Measurements from ENCODE around the gene NELL1.
A peak's percentile ranks its signal among the peaks of the same experiment; 100 is the strongest.

NELL1 gene

DNA sequence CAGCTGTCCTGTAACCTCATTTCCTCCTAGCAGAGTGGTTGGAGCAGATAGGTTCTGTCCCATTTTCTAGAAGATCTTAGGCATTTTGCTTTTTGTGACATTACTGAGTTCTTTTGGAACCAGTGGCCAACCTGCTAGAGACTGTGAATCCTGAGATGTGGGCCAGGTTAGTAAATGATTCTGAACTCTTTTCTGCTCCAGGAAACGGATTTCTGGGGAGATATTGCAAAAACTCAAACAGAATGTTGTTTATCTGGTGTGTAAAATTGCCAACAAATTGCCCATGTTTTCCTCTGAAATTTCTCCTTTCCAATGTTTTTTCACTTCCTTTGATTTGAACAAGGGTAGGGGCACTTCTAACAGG is 37.2 kb upstream of the NELL1 start:
- H3K27ac ChIP-seq = no peak overlapping the region
- no peak for DNase-seq (ENCODE audit: low read depth, low spot score)
- TF ChIP-seq FOXP2 (optimal IDR thresholded peaks at IDR 0.05; ENCODE audit: control extremely low read depth, extremely low read length, insufficient read depth) (no peak), POLR2AphosphoS5 (IDR thresholded peaks at IDR 0.05; ENCODE audit: borderline replicate concordance, low read depth, low read length) (no peak), EZH2 (IDR thresholded peaks at IDR 0.05) (no peak)
- no peaks in the 10 kb centered on the region for H3K9me3 ChIP-seq (ENCODE audit: low read depth, low read length)
- H3K9ac ChIP-seq (ENCODE audit: insufficient read length) = no peak overlapping the region
- H3K36me3 ChIP-seq (ENCODE audit: insufficient read depth, low read length) = no peaks in the 10 kb centered on the region
- H3K4me3 ChIP-seq = no peak overlapping the region

DNA sequence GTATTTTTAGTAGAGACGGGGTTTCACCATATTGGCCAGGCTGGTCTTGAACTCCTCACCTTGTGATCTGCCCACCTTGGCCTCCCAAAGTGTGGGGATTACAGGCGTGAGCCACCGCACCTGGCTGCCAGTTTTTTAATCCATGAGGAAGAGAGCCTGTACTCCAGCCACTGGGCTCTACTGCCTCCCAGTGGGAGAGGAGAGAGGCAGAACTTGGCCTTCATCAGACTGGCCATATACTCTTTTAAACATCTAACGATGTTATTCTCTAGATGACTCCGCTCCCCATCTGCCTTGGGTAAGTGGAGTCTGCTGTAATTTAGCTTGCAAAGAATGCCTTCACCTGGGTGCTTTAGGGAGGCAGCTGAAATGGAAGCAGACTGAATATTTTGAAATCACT is 35.3 kb upstream of the NELL1 start:
- Histone ChIP-seq H3K9ac (ENCODE audit: insufficient read length) (no peak overlapping the region), H3K36me3 (ENCODE audit: insufficient read depth, low read length) (no peaks in the 10 kb centered on the region), H3K9me3 (ENCODE audit: low read depth, low read length) (no peaks in the 10 kb centered on the region), H3K27ac (no peak overlapping the region), H3K4me3 (no peak overlapping the region)
- TF ChIP-seq EZH2 (IDR thresholded peaks at IDR 0.05) = no peak
- no peak for TF ChIP-seq POLR2AphosphoS5 (IDR thresholded peaks at IDR 0.05; ENCODE audit: borderline replicate concordance, low read depth, low read length)
- TF ChIP-seq FOXP2 (optimal IDR thresholded peaks at IDR 0.05; ENCODE audit: control extremely low read depth, extremely low read length, insufficient read depth) = no peak
- DNase-seq (ENCODE audit: low read depth, low spot score) = no peak

DNA sequence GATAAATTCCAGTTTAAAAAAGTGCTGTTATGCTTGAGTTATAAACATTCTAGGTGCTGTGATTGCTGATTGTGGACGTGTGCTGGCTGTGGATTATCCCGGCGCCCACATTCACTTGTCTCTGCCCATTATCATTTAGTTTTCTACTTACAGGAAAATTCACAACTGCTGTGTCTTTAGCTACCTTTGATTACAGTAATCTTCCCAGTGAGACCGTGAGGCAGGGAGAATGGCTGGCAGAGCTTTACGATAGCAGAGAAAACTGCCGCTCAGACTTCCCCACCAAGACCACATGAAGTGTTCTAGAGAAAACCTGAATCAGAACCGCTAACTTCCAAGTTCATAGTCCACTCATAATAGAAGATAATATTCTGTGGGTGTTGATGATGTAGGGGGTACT is 34.6 kb upstream of the NELL1 start:
- TF ChIP-seq EZH2 (IDR thresholded peaks at IDR 0.05) = no peak
- H3K9me3 ChIP-seq (ENCODE audit: low read depth, low read length) = no peaks in the 10 kb centered on the region

DNA sequence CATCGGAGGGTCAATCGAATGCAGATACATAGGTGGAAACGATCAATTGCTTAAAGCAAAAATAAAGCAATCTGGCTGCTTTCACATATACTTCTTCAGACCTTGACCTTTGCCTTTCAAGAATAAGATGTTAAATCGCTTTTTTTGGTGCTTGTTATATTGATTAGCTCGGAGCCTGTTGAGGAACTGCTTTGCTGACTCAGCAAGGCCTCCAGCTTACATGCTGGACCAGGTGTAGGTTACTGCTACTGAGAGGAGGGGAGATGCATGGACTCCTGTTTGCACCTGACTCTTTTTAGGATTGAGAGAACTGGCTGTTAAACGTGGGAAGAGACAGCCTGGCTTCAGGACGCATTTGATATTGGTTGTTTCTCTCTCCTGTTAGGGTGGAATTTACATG is 31.3 kb upstream of the NELL1 start:
- no peaks in the 10 kb centered on the region for H3K9me3 ChIP-seq (ENCODE audit: low read depth, low read length)
- H3K36me3 ChIP-seq (ENCODE audit: insufficient read depth, low read length) = no peaks in the 10 kb centered on the region
- no peak overlapping the region for H3K9ac ChIP-seq (ENCODE audit: insufficient read length)
- H3K27ac ChIP-seq = no peak overlapping the region
- H3K4me3 ChIP-seq = no peak overlapping the region
- DNase-seq (ENCODE audit: low read depth, low spot score) = no peak
- TF ChIP-seq EZH2 (IDR thresholded peaks at IDR 0.05) (no peak), POLR2AphosphoS5 (IDR thresholded peaks at IDR 0.05; ENCODE audit: borderline replicate concordance, low read depth, low read length) (no peak), FOXP2 (optimal IDR thresholded peaks at IDR 0.05; ENCODE audit: control extremely low read depth, extremely low read length, insufficient read depth) (no peak)

More for the DNA sequence above, 34.6 kb upstream of the NELL1 start:
- Histone ChIP-seq H3K9ac (ENCODE audit: insufficient read length) (no peak overlapping the region), H3K27ac (no peak overlapping the region), H3K4me3 (no peak overlapping the region), H3K36me3 (ENCODE audit: insufficient read depth, low read length) (no peaks in the 10 kb centered on the region)
- no peak for DNase-seq (ENCODE audit: low read depth, low spot score)

DNA sequence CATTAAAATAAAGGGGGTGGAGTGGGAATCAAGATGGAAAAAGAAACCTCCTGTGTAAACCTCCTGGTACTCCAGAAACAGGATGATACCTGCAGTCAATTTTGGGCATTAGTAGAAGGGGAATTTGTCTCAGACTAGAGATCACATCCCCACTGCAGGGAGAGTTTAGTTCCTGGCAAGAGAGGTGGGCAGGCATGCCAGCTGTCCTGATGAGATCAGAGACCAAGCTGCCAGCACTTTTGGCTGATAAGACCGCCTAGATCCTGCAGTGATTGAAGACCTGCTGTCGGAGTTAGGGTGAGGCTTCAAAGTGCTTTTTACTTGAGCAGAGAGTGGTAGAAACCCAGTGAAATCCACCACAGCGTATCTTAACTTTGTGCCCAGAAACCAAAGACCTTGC is 29.7 kb upstream of the NELL1 start:
- no peak overlapping the region for H3K9ac ChIP-seq (ENCODE audit: insufficient read length)
- TF ChIP-seq EZH2 (IDR thresholded peaks at IDR 0.05) (no peak), FOXP2 (optimal IDR thresholded peaks at IDR 0.05; ENCODE audit: control extremely low read depth, extremely low read length, insufficient read depth) (no peak), POLR2AphosphoS5 (IDR thresholded peaks at IDR 0.05; ENCODE audit: borderline replicate concordance, low read depth, low read length) (no peak)
- H3K4me3 ChIP-seq = no peak overlapping the region
- DNase-seq (ENCODE audit: low read depth, low spot score) = no peak
- no peak overlapping the region for H3K27ac ChIP-seq
- H3K9me3 ChIP-seq (ENCODE audit: low read depth, low read length) = no peaks in the 10 kb centered on the region
- H3K36me3 ChIP-seq (ENCODE audit: insufficient read depth, low read length) = no peaks in the 10 kb centered on the region

DNA sequence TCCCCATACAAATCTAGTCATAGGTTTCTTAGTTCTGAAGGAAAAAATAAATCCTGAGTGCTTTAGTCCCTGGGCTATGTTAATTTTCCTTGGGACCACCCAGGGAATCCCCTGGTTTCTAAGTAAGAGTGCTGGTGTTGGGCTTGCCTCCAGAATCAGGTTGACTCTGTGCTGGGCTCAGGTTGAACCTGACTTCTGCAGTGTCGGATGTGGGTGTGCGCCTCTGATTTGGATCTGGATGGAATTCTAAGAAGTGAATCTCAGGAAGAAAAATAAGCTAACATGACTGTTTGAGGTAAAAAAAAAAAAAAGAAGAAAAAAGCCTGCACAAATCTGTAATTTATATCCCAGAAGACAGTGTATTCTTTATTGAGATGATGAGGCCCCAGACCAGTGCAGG is 29.0 kb upstream of the NELL1 start:
- no peaks in the 10 kb centered on the region for H3K36me3 ChIP-seq (ENCODE audit: insufficient read depth, low read length)
- TF ChIP-seq POLR2AphosphoS5 (IDR thresholded peaks at IDR 0.05; ENCODE audit: borderline replicate concordance, low read depth, low read length) = no peak
- TF ChIP-seq FOXP2 (optimal IDR thresholded peaks at IDR 0.05; ENCODE audit: control extremely low read depth, extremely low read length, insufficient read depth) = no peak
- no peak for TF ChIP-seq EZH2 (IDR thresholded peaks at IDR 0.05)
- no peak for DNase-seq (ENCODE audit: low read depth, low spot score)

DNA sequence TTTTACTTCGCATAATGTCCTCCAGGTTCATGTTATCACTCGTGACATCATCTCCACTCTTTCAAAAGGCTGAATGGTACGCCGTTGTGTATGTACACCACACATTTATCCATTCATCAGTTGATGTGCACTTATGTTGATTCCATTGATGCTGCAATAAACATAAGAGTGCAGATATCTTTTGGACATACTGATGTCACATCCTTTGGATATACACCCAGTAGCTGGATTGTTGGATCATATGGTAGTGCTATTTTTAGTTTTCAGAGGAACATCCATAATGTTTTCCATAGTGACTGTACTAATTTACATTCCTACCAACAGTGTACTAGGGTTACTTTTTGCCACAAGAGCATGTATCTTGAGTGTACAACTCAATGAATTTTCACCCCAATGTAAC is 25.0 kb upstream of the NELL1 start:
- DNase-seq (ENCODE audit: low read depth, low spot score) = no peak
- no peaks in the 10 kb centered on the region for H3K36me3 ChIP-seq (ENCODE audit: insufficient read depth, low read length)
- no peaks in the 10 kb centered on the region for H3K9me3 ChIP-seq (ENCODE audit: low read depth, low read length)
- H3K4me3 ChIP-seq = no peak overlapping the region
- H3K27ac ChIP-seq = no peak overlapping the region
- no peak overlapping the region for H3K9ac ChIP-seq (ENCODE audit: insufficient read length)
- TF ChIP-seq POLR2AphosphoS5 (IDR thresholded peaks at IDR 0.05; ENCODE audit: borderline replicate concordance, low read depth, low read length) = no peak
- TF ChIP-seq EZH2 (IDR thresholded peaks at IDR 0.05) = no peak
- TF ChIP-seq FOXP2 (optimal IDR thresholded peaks at IDR 0.05; ENCODE audit: control extremely low read depth, extremely low read length, insufficient read depth) = no peak

More for the DNA sequence above, 29.0 kb upstream of the NELL1 start:
- H3K27ac ChIP-seq = no peak overlapping the region
- no peaks in the 10 kb centered on the region for H3K9me3 ChIP-seq (ENCODE audit: low read depth, low read length)
- H3K9ac ChIP-seq (ENCODE audit: insufficient read length) = no peak overlapping the region
- H3K4me3 ChIP-seq = no peak overlapping the region

DNA sequence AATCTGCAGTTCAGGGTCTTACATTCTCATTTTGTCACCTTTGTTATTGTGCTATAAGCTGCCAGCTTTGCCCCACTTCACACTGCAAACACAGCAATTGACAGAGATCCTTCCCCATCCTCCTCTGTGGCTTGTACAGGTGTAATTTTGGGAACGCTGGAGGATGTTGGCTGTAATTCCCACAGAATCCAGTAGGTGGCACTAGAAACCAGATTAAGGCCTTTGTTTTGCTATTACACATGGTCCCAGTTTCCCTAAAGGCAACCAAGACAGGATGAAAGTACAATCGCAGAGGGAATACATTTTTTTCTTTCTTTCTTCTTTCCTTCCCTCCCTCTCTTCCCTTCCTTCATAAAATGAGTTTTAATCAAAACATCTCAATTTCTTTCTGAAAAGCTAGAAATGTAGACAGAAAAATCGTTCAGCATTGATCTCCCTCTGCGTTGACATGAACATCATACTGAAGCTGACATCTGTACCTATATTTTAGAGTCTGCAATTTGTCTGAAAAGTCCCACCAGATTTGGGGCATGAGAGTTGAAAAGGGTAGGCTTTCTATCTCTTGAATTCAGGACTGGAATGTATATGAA is 21.3 kb upstream of the NELL1 start:
- H3K4me3 ChIP-seq = no peak overlapping the region
- no peaks in the 10 kb centered on the region for H3K9me3 ChIP-seq (ENCODE audit: low read depth, low read length)
- H3K36me3 ChIP-seq (ENCODE audit: insufficient read depth, low read length) = no peaks in the 10 kb centered on the region
- no peak for TF ChIP-seq FOXP2 (optimal IDR thresholded peaks at IDR 0.05; ENCODE audit: control extremely low read depth, extremely low read length, insufficient read depth)
- no peak for TF ChIP-seq EZH2 (IDR thresholded peaks at IDR 0.05)
- TF ChIP-seq POLR2AphosphoS5 (IDR thresholded peaks at IDR 0.05; ENCODE audit: borderline replicate concordance, low read depth, low read length) = no peak
- H3K27ac ChIP-seq = no peak overlapping the region
- no peak overlapping the region for H3K9ac ChIP-seq (ENCODE audit: insufficient read length)
- DNase-seq (ENCODE audit: low read depth, low spot score) = peak; percentile 30

DNA sequence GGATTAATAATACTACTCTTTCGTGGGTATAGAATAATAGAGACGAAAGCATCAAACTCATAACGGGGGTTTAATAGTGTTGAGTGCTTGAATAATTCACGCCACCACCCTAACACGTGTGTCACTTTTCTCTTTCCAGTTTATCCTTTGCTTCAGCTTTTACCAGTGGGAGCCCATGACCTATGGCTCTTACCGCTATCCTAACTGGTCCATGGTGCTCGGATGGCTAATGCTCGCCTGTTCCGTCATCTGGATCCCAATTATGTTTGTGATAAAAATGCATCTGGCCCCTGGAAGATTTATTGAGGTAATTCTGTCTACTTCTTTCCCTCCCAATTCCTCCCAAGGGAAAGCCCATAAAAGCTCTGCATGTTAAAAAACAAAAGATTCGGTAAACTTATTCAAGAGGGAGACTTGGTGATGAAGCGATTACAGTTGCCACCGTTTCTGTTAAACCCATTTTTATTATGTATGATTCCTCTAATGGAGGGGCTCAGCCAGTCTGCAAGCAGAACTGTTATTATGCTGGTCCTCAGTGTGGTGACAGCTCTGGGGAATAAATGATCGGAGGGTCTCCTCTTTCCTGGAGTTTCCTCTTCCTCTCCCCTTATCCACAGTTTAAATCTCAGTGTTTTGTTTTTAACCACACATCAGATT is 17.1 kb upstream of the NELL1 start:
- no peak overlapping the region for H3K27ac ChIP-seq
- no peak for DNase-seq (ENCODE audit: low read depth, low spot score)
- H3K36me3 ChIP-seq (ENCODE audit: insufficient read depth, low read length) = no peaks in the 10 kb centered on the region
- no peak overlapping the region for H3K4me3 ChIP-seq
- TF ChIP-seq POLR2AphosphoS5 (IDR thresholded peaks at IDR 0.05; ENCODE audit: borderline replicate concordance, low read depth, low read length) (no peak), FOXP2 (optimal IDR thresholded peaks at IDR 0.05; ENCODE audit: control extremely low read depth, extremely low read length, insufficient read depth) (no peak), EZH2 (IDR thresholded peaks at IDR 0.05) (no peak)
- H3K9ac ChIP-seq (ENCODE audit: insufficient read length) = no peak overlapping the region
- H3K9me3 ChIP-seq (ENCODE audit: low read depth, low read length) = no peaks in the 10 kb centered on the region

Measured in SK-N-MC (cell line).